Effector memory CD4-positive, alpha-beta T cell (primary cell): Measurements from ENCODE around the gene SRF.

Experiments
- DNase-seq, 3 donors: peaks; one replicate each; pipeline ENCODE4 v3.0.0-alpha.2; 2020
- H3K27ac ChIP-seq: 2 replicates; pipeline ENCODE4 v1.7.0; 2013; ENCODE audit warnings: mild to moderate bottlenecking, low read length, moderate library complexity; ENCODE audit not compliant: insufficient read depth, poor library complexity, severe bottlenecking
- H3K27me3 ChIP-seq: replicated peaks from 2 replicates; pipeline ENCODE4 v1.7.0; 2013; ENCODE audit warnings: mild to moderate bottlenecking, low read length; ENCODE audit not compliant: insufficient read depth, control insufficient read depth, poor library complexity, severe bottlenecking
- H3K36me3 ChIP-seq: 2 replicates; pipeline ENCODE4 v1.7.0; 2013; ENCODE audit warnings: mild to moderate bottlenecking, low read length, moderate library complexity; ENCODE audit not compliant: control insufficient read depth, insufficient read depth
- H3K4me1 ChIP-seq: 2 replicates; pipeline ENCODE4 v1.7.0; 2013; ENCODE audit warnings: low read length, mild to moderate bottlenecking; ENCODE audit not compliant: control insufficient read depth, insufficient read depth, poor library complexity, severe bottlenecking
- H3K4me3 ChIP-seq: 2 replicates; pipeline ENCODE4 v1.7.0; 2013; ENCODE audit warnings: low read length, low read depth, mild to moderate bottlenecking; ENCODE audit not compliant: insufficient read depth, poor library complexity, severe bottlenecking
- H3K9me3 ChIP-seq: 2 replicates; pipeline ENCODE4 v1.7.0; 2013; ENCODE audit warnings: mild to moderate bottlenecking, low read length, moderate library complexity; ENCODE audit not compliant: control insufficient read depth

Gene SRF

GRCh38 chr6:43222418-43223059 is 51.5 kb downstream of the SRF start:
- no peaks in the 10 kb centered on the region for H3K9me3 ChIP-seq
- H3K27me3 ChIP-seq = no peaks in the 10 kb centered on the region
- peak overlapping the region; percentile 97 for H3K27ac ChIP-seq
- H3K36me3 ChIP-seq = peaks cover 9% of the 10 kb centered on the region
- H3K4me3 ChIP-seq = no peak overlapping the region
- H3K4me1 ChIP-seq = peaks cover 27% of the 10 kb centered on the region
- DNase-seq = no peak

- no peaks in the 10 kb centered on the region for H3K27me3 ChIP-seq
- H3K4me1 ChIP-seq = peaks cover 27% of the 10 kb centered on the region
- no peaks in the 10 kb centered on the region for H3K9me3 ChIP-seq
- H3K27ac ChIP-seq = peak overlapping the region; percentile 97
- no peak for DNase-seq
- H3K36me3 ChIP-seq = peaks cover 9% of the 10 kb centered on the region
- no peak overlapping the region for H3K4me3 ChIP-seq
Observed at GRCh38 chr6:43223175-43223574, 52.1 kb downstream of the SRF start.

- H3K27ac ChIP-seq = peak overlapping the region; percentile 97
- no peaks in the 10 kb centered on the region for H3K9me3 ChIP-seq
- peaks cover 4% of the 10 kb centered on the region for H3K36me3 ChIP-seq
- no peak for DNase-seq
- H3K4me3 ChIP-seq = no peak overlapping the region
- peaks cover 33% of the 10 kb centered on the region for H3K4me1 ChIP-seq
- H3K27me3 ChIP-seq = no peaks in the 10 kb centered on the region
Observed at GRCh38 chr6:43226192-43226851, 55.3 kb downstream of the SRF start.

GRCh38 chr6:43228951-43229802 is 58.1 kb downstream of the SRF start, which contains the start of gene DNPH1:
Gene DNPH1, minus strand, starts transcription at chr6:43229481. Its CDS starts 25 bp downstream, at chr6:43229456.
- H3K4me3 ChIP-seq = peak within 1 kb of the TSS; percentile 66
- no peaks in the 10 kb centered on the region for H3K36me3 ChIP-seq
- H3K4me1 ChIP-seq = peaks cover 27% of the 10 kb centered on the region
- peak; percentile 50 to 65 (median 60) for DNase-seq
- H3K9me3 ChIP-seq = no peaks in the 10 kb centered on the region
- H3K27ac ChIP-seq = peak within 1 kb of the TSS; percentile 76
- no peaks in the 10 kb centered on the region for H3K27me3 ChIP-seq

- Histone ChIP-seq H3K36me3 (no peaks in the 10 kb centered on the region), H3K27me3 (no peaks in the 10 kb centered on the region), H3K4me1 (peaks cover 20% of the 10 kb centered on the region), H3K27ac (peak overlapping the region; percentile 76), H3K4me3 (peak overlapping the region; percentile 66), H3K9me3 (no peaks in the 10 kb centered on the region)
- DNase-seq = no peak
Observed at GRCh38 chr6:43229803-43230620, 58.9 kb downstream of the SRF start.

GRCh38 chr6:43231053-43231452 is 60.0 kb downstream of the SRF start:
- Histone ChIP-seq H3K27me3 (no peaks in the 10 kb centered on the region), H3K4me1 (peaks cover 10% of the 10 kb centered on the region), H3K9me3 (no peaks in the 10 kb centered on the region), H3K27ac (no peak overlapping the region), H3K4me3 (no peak overlapping the region), H3K36me3 (no peaks in the 10 kb centered on the region)
- DNase-seq = no peak
